Measurements from ENCODE around the gene TACR1.
"Not testable (repeated sequence)": the region's sequence is repeated elsewhere in the genome, so short reads cannot be mapped to it uniquely, and the experiment has no call there.

TACR1 gene

DNA sequence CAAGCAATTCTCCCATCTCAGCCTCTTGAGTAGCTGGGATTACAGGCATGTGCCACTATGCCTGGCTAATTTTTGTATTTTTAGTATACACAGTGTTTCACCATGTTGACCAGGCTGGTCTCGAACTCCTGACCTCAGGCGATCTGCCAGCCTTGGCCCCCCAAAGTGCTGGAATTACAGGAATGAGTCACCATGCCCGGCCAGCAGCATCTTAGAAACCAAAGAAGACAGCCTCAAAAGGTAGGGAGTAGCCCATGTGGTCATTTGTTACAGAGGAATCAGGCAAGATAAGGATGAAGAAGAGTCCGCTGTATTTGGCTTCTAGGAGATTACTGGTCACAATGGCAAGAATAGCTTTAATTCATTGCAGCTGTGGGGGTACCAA is 53.1 kb downstream of the TACR1 start:
- DNase-seq (ENCODE audit: low read depth): not testable (repeated sequence)

GRCh38 chr2:75142081-75142480 is 57.2 kb downstream of the TACR1 start:
- DNase-seq (ENCODE audit: low read depth): no peak

DNA sequence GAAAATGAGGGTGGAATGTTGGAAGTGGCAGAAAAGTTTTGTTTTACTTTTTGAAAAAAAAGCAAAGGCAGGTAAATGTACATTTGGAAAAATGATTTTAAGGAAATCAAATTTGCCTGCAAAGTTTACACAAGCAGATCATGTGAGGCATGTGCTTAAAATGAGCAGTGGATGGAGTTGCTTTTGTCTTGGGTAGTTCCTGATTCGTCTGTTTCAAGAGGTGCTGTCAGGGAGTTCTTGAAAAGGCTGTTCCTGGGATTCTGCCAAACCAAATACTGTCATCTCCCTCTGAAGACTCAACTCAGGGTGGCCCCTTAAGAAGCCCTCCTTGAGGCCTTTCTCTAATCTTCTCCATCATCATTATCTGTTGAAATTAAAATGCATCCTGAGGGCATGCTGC is 59.0 kb downstream of the TACR1 start:
- no peak for DNase-seq (ENCODE audit: low read depth)

GRCh38 chr2:75139171-75139570 is 60.1 kb downstream of the TACR1 start:
- DNase-seq (ENCODE audit: low read depth): no peak

- no peak for DNase-seq (ENCODE audit: low read depth)
Observed at GRCh38 chr2:75138528-75138927, 60.8 kb downstream of the TACR1 start.

- no peak for DNase-seq (ENCODE audit: low read depth)
Observed at GRCh38 chr2:75135776-75136400, 63.4 kb downstream of the TACR1 start.

- DNase-seq (ENCODE audit: low read depth): no peak
Observed at GRCh38 chr2:75134860-75135259, 64.5 kb downstream of the TACR1 start.

DNA sequence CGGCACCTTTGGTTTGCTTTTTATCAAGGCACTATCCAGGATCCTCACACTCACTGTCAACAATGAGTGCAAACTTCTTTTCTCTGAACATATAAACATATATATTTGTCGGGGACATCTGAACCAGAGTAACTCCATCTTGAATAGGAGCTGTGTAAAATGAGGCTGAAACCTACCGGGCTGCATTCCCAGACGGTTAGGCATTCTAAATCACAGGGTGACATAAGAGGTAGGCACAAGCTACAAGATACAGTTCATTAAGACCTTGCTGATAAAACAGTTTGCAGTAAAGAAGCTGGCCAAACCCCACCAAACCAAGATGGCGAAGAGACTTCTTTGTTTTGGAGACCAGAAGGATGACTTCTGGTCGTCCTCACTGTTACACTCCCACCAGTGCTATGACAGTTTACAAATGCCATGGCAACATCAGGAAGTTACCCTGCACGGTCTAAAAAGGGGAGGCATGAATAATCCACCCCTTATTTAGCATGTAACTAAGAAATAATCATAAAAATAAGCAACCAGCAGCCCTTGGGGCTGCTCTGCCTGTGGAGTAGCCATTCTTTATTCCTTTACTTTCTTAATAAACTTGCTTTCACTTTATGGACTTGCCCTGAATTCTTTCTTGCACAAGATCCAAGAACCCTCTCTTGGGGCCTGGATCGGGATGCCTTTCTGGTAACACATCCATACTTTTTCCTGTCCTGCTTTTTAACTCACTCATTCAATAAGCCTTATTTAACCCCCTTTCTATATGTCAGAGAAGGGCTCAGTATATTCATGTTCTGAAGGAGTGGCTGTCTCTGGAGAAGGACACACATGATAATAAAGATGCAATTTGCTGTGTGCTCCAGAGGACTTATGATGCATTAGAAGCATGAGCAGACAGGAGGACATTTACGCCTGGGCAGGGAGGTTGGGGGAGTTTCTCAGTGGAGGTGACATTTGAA is 65.4 kb downstream of the TACR1 start:
- DNase-seq (ENCODE audit: low read depth): no peak

- peak; percentile 39 for DNase-seq (ENCODE audit: low read depth)
Observed at GRCh38 chr2:75130171-75130570, 69.1 kb downstream of the TACR1 start.

- no peak for DNase-seq (ENCODE audit: low read depth)
Observed at GRCh38 chr2:75123876-75124275, 75.4 kb downstream of the TACR1 start.

DNA sequence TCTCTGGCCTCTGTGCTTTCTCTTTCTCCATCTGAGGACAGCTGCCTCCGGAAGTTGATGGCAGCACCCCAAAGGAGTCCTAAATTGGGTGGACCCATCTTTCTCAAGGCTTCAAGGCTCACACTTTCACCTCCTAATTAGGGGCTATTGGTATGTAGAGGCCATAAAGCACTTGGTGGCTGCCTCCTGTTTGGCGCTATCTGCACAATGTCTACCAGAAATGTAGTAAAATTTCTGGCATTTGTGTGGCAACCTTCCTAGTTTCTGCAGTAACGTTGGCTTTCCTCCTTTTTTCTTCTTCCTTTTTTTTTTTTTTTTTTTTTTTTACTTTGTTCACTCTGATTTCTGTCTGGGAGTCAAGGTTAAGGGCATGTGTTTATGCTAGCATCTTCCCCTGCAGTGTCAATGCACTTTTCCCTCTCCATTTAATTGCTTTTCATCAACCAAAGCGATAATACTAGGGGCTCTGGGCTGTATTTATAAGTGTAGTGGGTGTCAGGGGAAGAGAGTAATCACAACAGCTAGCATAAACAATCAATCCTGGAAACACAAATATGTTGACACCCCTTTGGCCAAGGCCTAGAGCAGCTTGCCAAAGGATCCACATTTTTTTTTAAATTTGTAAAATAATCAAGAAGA is 86.0 kb downstream of the TACR1 start:
- DNase-seq (ENCODE audit: low read depth): no peak

GRCh38 chr2:75108937-75109482 is 90.3 kb downstream of the TACR1 start:
- no peak for DNase-seq (ENCODE audit: low read depth)

DNA sequence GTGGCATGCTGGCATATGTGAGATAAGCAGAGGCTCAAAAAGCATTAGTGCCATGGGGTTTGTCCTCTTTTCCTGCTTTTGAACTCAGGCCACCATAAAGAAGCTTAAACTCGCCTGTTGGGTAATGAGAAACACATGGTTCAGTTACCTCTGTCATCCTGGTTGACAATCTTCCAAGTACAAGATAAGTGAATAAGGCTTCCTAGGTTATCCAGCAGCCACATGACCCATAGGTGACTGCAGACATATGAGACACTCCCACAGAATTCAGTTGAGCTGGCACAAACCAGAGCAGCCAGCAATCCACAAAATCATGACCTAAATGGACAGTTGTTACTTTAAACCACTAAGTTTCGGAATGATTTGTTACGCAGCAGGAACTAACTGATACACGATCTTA is 97.3 kb downstream of the TACR1 start:
- peak; percentile 10 for DNase-seq (ENCODE audit: low read depth)

DNA sequence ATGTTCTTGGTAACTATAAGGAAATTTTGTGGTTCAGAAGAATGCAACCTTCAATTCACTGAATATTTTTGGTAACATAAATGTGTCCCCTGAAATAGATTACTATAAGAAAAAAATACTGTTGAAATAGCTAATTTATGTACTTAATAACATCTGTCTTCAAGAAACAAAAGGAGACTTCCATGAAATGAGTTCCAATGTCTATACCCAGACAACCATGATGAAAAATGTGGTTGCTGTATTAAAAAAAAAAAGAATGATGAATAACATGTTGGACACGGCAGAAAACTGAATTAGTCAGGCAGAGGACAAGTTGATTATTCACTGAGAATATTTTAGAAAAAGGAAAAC is 98.5 kb downstream of the TACR1 start:
- peak; percentile 67 for DNase-seq (ENCODE audit: low read depth)

- DNase-seq (ENCODE audit: low read depth): peak; percentile 95
Observed at GRCh38 chr2:75100011-75100800, 99.1 kb downstream of the TACR1 start.

- DNase-seq (ENCODE audit: low read depth): peak; percentile 78
Observed at GRCh38 chr2:75099521-75099922, 99.8 kb downstream of the TACR1 start.

- peak; percentile 70 for DNase-seq (ENCODE audit: low read depth)
Observed at GRCh38 chr2:75098856-75099255, 100.5 kb downstream of the TACR1 start.

GRCh38 chr2:75097831-75098230 is 101.5 kb downstream of the TACR1 start:
- DNase-seq (ENCODE audit: low read depth): no peak

DNA sequence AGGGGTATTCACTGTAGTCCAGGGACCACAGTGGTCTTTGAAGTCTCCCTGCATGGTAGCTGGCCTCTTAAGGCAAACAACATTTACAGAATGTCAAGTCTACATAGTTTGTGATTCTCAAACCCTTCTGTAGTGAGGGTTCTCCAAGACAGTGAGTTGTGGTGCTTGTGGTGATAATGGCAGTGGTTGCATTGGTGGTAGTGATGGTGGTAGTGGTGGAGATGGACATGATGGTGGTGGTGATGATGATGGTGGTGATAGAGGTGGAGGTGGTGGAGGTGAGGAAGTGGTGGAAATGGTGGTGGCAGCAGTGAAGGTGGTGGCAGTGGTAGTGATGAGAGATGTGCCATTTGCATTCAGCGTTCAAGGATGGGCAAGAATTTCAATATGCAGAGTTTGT is 104.9 kb downstream of the TACR1 start:
- DNase-seq (ENCODE audit: low read depth): no peak

DNA sequence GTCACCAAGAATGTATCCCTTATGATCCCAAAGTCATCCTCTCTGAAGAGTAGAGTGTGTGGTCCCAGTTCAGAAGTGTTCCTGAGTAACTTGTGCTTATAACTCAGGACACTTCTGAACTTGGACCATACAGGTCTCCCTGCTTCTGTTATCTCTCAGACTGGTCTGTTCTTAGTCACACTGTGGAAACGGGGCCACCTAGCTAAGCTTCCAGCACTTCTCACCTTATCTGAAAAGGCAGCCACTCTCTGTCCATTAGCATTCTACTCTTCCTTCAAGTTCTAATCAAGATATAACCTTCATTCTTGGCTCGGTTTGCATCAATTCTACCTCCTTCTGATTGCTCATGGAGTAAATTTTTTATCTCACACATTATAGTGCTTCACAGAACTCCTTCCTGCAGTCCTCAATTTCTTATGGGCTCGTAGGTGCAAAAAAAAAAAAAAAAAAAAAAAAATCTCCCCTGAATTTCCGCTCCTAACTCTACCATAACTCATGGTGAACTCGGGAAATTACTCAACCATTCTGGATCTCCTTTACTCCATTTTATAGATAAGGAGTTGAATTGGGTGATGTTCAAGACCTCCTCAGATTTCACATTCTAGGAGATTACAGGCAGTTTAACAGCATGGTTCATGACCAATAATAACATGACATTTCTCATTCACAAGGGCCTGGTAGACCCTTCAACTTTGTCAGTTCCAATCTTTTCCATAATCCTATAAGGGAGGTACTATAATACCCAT is 108.4 kb downstream of the TACR1 start:
- DNase-seq (ENCODE audit: low read depth): no peak

GRCh38 chr2:75089471-75089870 is 109.8 kb downstream of the TACR1 start:
- DNase-seq (ENCODE audit: low read depth): no peak
